ENCODE data around the gene SERGEF. TPM values are rescaled to one million over a fixed set of nuclear protein-coding genes. Genes with fewer than 3 reads are reported as not detected.

Gene SERGEF
- total RNA-seq, 1 donor from 2014 or later, result 32.4 TPM

DNA sequence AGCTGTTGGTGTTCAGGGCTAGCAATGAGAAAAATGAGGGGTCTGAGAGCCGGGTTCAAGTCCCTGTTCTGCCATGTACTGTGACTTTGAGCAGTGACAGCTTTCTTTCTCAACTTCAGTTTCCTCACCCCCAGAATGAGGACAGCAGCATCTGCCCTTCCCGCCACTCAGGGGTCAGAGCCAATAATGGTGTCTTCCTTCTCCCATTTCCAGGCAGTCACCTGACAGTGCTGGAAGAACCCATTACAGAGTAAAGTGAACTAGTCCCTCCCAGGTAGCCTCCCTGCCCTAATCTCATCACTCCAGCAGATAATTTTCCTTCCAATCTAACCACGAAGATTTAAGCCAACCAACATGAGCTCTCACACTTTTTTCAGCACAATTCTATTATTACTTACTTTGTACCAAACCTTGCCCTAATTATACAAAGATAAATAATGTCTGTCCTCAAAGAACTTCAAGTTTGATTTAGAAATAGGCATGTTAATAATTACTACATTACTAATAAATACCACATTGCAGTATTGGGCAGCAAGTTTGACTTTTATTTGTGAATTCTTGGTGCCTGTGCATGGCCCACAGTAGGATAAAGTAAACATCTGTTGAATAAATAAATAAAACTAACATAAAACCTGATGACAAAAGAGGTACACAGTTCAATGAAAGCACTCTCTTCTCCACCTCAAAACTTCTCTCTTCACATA, 61.0 kb downstream of the SERGEF start:
- TF ChIP-seq, protein P1, sequence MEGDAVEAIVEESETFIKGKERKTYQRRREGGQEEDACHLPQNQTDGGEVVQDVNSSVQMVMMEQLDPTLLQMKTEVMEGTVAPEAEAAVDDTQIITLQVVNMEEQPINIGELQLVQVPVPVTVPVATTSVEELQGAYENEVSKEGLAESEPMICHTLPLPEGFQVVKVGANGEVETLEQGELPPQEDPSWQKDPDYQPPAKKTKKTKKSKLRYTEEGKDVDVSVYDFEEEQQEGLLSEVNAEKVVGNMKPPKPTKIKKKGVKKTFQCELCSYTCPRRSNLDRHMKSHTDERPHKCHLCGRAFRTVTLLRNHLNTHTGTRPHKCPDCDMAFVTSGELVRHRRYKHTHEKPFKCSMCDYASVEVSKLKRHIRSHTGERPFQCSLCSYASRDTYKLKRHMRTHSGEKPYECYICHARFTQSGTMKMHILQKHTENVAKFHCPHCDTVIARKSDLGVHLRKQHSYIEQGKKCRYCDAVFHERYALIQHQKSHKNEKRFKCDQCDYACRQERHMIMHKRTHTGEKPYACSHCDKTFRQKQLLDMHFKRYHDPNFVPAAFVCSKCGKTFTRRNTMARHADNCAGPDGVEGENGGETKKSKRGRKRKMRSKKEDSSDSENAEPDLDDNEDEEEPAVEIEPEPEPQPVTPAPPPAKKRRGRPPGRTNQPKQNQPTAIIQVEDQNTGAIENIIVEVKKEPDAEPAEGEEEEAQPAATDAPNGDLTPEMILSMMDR (IDR thresholded peaks at IDR 0.05; ENCODE audit: unreplicated experiment), result no peak
- Mint-ChIP-seq H3K27me3 (no peaks in the 10 kb centered on the region), H3K9me3 (ENCODE audit: low read depth) (no peaks in the 10 kb centered on the region), H3K4me1 (ENCODE audit: low read depth) (peaks cover 6% of the 10 kb centered on the region), H3K36me3 (ENCODE audit: insufficient read depth) (peaks cover 4% of the 10 kb centered on the region), H3K27ac (no peak overlapping the region), H3K4me3 (ENCODE audit: low read depth) (no peak overlapping the region)
- no peak for DNase-seq (ENCODE audit: low spot score, unreplicated experiment)

DNA sequence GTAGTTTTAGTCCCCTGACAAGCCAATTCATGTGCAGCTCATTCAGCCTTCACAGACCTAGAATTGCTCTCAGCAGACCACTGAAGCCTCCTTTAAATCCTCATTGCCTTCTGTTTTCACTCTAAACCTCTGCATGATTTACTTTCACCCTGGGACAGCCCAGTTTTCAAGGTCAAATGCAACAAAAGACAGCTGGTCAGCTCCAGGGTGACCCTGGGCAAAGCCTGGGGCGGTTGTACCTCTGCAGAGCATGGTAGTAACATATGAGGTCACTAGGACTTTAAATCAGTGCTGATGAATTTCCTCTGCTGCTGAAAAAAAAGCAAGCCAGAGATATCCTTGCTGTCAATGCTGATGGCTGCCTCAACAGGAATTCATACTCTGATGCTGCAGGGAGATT, 62.2 kb downstream of the SERGEF start:
- Mint-ChIP-seq H3K4me3 (ENCODE audit: low read depth) (no peak overlapping the region), H3K27me3 (no peaks in the 10 kb centered on the region), H3K36me3 (ENCODE audit: insufficient read depth) (peaks cover 4% of the 10 kb centered on the region), H3K4me1 (ENCODE audit: low read depth) (peaks cover 6% of the 10 kb centered on the region), H3K27ac (no peak overlapping the region), H3K9me3 (ENCODE audit: low read depth) (no peaks in the 10 kb centered on the region)
- TF ChIP-seq, protein P1 (IDR thresholded peaks at IDR 0.05; ENCODE audit: unreplicated experiment), result no peak
- no peak for DNase-seq (ENCODE audit: low spot score, unreplicated experiment)

DNA sequence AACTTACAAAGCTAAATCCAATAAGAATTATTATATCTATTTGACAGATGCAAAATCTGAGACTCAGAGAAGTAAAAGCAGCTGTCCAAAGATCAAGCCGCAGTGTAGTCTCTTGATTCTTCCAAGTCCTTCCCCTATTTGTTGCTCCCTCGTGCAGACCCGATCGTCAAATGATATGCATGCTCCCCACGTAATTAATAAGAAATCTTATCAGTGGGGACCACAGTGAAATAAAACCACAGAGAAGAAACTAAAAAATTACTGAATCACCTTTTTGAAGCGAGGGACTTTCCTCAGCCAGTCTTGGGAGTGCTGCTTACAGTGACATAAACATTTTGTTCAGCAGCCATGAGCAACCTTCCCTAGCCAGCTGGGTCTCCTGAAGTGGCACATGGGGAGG, 64.6 kb downstream of the SERGEF start:
- Mint-ChIP-seq H3K36me3 (ENCODE audit: insufficient read depth) (peaks cover 17% of the 10 kb centered on the region), H3K4me1 (ENCODE audit: low read depth) (peaks cover 6% of the 10 kb centered on the region), H3K9me3 (ENCODE audit: low read depth) (peaks cover 10% of the 10 kb centered on the region), H3K27ac (no peak overlapping the region), H3K27me3 (no peaks in the 10 kb centered on the region), H3K4me3 (ENCODE audit: low read depth) (no peak overlapping the region)
- TF ChIP-seq, protein P1 (IDR thresholded peaks at IDR 0.05; ENCODE audit: unreplicated experiment), result no peak
- no peak for DNase-seq (ENCODE audit: low spot score, unreplicated experiment)

DNA sequence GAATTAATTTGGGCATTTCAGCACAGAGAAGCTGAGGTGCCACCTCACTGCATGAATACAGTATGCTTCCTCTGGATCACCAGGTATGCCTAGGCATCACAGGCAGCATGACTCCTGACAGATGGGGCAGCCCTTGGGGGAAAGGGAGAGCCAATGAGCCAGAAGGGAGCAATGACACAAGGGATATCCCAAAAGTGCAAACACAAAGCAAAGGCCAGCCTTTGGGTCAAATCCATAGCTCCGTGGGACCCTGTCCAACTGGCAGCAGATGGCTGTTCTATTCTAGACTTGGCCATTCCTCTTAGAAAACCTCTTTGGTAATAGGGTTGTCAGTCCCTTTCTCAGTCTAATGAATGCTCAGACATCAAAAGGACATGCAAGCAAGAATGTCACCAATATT, 73.3 kb downstream of the SERGEF start:
- Mint-ChIP-seq H3K27ac (no peak overlapping the region), H3K27me3 (no peaks in the 10 kb centered on the region), H3K9me3 (ENCODE audit: low read depth) (peaks cover 11% of the 10 kb centered on the region), H3K36me3 (ENCODE audit: insufficient read depth) (peaks cover 13% of the 10 kb centered on the region), H3K4me1 (ENCODE audit: low read depth) (peaks cover 3% of the 10 kb centered on the region), H3K4me3 (ENCODE audit: low read depth) (no peak overlapping the region)
- no peak for DNase-seq (ENCODE audit: low spot score, unreplicated experiment)
- TF ChIP-seq, protein P1 (IDR thresholded peaks at IDR 0.05; ENCODE audit: unreplicated experiment), result no peak

DNA sequence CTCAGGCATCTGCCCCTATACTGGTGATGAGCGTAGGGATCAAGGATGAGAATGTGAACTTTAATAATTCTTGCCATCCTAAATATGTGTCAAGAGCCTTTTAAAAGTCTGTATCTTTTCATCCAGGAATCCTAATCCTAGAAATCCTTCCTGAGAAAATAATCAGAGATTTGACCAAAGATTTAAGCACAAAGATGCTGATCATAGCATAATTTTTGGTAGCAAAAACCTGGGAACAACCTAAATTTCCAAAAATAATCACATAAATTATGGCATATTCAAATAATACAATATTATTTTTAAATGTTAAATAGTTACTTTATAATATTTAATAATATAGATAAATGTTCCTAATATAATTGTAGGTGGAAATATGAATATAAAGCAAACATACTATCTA, 76.1 kb downstream of the SERGEF start:
- Mint-ChIP-seq H3K27ac (no peak overlapping the region), H3K4me3 (ENCODE audit: low read depth) (no peak overlapping the region), H3K4me1 (ENCODE audit: low read depth) (peaks cover 17% of the 10 kb centered on the region), H3K36me3 (ENCODE audit: insufficient read depth) (peaks cover 5% of the 10 kb centered on the region), H3K27me3 (no peaks in the 10 kb centered on the region), H3K9me3 (ENCODE audit: low read depth) (peaks cover 3% of the 10 kb centered on the region)
- DNase-seq (ENCODE audit: low spot score, unreplicated experiment), result no peak
- TF ChIP-seq, protein P1 (IDR thresholded peaks at IDR 0.05; ENCODE audit: unreplicated experiment), result no peak
